22Rv1 (cell line): ENCODE data around the gene ZFP36L2.

Experiments used
- H3K27ac ChIP-seq: fragments of 450-650 bp; 2 replicates; pipeline ENCODE4 v1.5.1; 2017
- CTCF ChIP-seq: fragments of 450-650 bp; IDR thresholded peaks from 2 replicates; pipeline ENCODE4 v1.5.1; 2017; ENCODE audit warnings: mild to moderate bottlenecking
- ZFX ChIP-seq: fragments of 450-650 bp; IDR thresholded peaks from 2 replicates; pipeline ENCODE4 v1.6.1; 2017; ENCODE audit warnings: antibody characterized with exemption, borderline replicate concordance

Gene ZFP36L2

DNA sequence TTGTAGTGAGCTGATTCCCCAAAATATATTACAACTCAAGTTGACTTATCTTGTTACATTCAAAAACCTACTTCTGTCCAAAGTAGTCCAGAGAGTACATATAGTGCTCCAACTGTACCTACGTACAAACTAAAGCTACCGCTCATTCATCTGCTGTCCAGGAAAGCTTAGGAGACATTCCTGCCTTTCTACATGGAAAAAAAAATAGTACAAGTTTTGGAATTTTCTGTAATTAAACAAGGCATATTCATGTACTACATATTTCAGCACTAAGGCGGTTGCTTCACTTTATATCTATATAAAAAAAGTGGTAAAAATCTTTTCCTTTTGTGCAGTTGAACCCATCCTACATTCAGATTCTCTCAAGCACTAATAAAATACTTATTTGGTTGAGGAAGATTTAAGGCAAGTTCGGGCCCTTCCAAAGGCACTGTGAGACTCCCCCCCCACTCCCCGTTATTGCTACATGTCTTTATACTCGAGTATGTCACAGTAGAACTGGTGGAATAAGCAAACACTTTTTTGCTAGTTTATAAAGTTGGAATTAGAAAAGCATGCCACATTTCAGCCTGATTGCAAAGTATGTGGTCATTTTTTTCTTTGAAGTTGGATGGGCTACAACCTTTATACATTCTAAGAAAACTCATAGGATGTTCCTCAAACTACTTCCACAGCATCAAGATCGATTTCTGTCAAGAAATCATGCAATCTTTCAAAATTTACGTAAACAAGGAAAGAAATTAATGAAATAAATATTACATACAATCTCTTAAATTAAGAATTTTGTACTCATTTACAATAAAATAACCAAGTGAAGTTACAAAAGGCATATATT is 3.7 kb downstream of the ZFP36L2 start:
- TF ChIP-seq ZFX (no peak), CTCF (no peak)
- H3K27ac ChIP-seq: peak overlapping the region; percentile 95

DNA sequence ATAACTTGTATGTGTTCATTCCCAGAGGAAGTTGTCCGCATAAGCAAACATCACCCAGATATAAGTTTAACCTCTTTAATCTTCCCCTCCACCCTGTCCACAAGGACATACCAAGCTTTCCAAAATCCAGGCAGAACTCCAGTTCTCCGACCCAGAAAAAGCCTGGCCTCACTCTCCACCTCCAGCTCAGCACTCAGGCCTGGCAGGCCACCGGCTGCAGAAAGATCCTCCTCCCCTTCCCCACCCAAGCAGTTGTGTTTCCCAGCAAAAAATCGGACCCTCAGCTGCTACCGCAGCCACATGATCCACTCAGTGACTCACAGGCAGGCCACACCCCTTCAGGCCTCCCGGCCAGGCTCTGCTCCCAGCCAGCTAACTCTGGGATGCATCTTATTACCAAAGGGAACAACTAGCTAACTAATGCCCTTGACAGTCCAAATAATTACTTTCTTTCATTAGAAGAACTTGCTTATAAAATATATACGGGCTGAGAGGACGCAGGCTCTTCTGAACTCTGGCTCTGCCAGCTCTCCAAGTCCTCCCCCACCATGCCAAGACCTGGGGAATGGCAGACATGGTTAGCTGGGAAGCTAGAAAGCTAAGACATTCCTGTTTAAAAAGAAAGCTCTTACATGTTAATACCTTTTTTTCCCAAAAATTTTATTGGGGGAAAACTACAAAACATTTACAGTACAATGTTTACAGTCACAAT is 4.5 kb downstream of the ZFP36L2 start:
- peak overlapping the region; percentile 95 for H3K27ac ChIP-seq
- TF ChIP-seq ZFX (no peak), CTCF (no peak)

GRCh38 chr2:43221124-43221762 is 5.2 kb downstream of the ZFP36L2 start:
- TF ChIP-seq ZFX (no peak), CTCF (no peak)

DNA sequence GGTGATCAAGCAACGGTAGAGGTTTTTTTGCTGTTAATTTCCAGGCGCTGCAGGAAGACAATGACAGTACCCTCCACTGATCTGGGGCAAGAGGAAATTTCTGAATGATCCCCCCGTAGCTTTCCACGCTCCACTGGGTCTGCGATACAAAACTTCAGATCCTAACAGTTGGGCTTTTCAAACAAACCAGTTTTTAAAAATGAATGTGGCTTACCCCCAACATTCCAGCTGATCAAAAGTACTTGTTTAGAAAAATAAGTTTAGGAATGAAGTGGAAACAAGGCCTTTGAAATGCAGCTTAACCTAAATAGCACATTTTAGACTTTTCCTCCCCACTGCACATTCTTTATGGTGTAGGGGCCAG is 5.7 kb downstream of the ZFP36L2 start:
- TF ChIP-seq CTCF: no peak
- no peak for TF ChIP-seq ZFX
- H3K27ac ChIP-seq: peak overlapping the region; percentile 95

More at GRCh38 chr2:43221124-43221762, 5.2 kb downstream of the ZFP36L2 start:
- H3K27ac ChIP-seq: peak overlapping the region; percentile 95

- TF ChIP-seq CTCF (no peak), ZFX (no peak)
- peak overlapping the region; percentile 95 for H3K27ac ChIP-seq
Measured at GRCh38 chr2:43220229-43220751, 6.1 kb downstream of the ZFP36L2 start.

DNA sequence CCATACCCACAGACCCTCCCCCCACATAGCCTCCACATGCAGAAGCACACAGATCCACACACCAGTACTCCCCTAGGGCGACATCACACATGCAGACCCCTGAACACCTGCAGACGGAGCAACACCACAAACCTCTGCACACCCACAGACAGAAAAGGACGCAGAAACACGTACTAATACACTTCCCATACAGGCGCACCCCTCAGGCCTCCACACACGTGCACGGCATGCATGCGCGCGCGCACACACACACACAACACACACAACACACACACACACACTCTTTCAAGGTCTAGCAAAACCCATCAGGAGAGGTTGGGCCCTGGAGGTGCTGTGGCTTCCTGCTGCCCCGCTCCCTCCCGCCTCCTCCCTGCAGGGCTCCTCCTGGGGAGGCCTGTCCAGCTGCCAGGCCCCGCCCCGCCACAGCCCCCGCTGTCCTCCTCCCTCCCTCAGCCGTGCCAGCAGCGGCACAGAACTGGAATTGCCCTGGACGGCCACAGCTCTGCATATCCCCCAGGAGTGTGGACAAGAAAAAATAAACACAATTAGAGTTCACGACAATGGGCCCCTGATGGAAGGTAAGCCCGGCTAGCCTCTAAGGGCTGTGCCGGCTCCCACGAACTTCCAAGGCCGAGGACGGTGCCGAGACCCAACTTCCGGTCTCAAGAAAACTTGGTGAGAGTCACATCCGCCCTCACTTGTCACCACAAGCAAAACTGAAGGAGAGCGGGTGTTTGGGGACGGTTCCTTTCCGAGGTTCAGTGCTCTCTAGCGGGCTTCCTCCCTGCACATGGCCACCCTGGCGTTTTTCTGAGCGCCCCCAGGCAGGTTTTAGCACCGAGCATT is 6.8 kb downstream of the ZFP36L2 start:
- TF ChIP-seq CTCF (no peak), ZFX (no peak)
- peak overlapping the region; percentile 95 for H3K27ac ChIP-seq
